HG03064 (cell line): Measurements from ENCODE around the gene XCR1.
"Not testable (repeated sequence)": the region's sequence is repeated elsewhere in the genome, so short reads cannot be mapped to it uniquely, and the experiment has no call there.

Experiments
- ATAC-seq: cut with Tn5 transposase; IDR thresholded peaks from one replicate; pipeline ENCODE4 v1.9.1; 2021; ENCODE audit warnings: low read depth; ENCODE audit not compliant: unreplicated experiment

XCR1 gene, protein sequence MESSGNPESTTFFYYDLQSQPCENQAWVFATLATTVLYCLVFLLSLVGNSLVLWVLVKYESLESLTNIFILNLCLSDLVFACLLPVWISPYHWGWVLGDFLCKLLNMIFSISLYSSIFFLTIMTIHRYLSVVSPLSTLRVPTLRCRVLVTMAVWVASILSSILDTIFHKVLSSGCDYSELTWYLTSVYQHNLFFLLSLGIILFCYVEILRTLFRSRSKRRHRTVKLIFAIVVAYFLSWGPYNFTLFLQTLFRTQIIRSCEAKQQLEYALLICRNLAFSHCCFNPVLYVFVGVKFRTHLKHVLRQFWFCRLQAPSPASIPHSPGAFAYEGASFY

GRCh38 chr3:46027021-46027705 is at the start of gene XCR1:
Gene XCR1 (minus strand): TSS chr3:46027483. CDS start chr3:46021947, 5,536 bp downstream.
- ATAC-seq: no peak

- no peak for ATAC-seq
Measured at GRCh38 chr3:46076606-46077005, 49.3 kb upstream of the XCR1 start.

DNA sequence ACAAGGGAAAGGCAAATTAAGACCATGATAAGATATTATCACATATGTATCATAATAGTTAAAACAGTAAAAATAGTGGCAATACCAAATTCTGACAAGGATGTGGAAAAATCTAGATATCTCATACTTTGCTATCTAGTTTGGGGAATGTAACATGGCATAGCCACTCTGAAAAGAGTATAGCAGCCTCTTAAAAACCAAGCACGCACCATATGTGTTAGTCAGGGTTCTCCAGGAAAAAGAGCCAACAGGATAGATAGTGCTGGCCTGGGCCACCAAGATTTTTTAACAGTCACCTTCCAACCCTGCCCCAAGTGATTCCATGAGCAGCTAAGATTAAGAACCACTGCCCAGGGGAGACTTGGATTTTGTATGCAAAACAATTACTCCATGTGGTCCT is 48.5 kb upstream of the XCR1 start:
- no peak for ATAC-seq

DNA sequence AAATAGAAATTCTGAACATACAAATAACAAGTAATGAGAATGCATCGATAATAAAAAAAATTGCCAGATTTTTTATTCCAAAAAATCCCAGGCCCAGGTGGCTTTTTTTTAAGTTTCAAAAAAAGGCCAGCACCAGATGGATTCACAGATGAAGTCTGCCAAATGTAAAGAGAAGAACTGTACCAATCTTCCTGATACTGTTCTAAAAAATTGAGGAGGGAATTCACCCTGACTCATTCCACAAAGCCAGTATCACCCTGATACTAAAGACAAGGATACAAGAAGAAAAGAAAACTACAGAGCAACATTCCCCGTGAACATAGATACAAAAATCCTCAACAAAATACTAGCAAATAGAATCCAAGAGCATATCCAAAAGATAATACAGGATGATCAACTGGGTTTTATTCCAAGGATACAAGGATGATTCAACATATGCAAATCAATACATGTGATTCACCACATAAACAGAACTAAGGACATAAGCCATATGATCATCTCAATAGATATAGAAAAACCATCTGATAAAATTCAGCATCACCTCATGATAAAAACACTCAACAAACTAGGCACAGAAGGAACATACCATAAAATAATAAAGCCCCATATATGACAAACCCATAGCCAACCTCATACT is 44.1 kb upstream of the XCR1 start:
- ATAC-seq: no peak

DNA sequence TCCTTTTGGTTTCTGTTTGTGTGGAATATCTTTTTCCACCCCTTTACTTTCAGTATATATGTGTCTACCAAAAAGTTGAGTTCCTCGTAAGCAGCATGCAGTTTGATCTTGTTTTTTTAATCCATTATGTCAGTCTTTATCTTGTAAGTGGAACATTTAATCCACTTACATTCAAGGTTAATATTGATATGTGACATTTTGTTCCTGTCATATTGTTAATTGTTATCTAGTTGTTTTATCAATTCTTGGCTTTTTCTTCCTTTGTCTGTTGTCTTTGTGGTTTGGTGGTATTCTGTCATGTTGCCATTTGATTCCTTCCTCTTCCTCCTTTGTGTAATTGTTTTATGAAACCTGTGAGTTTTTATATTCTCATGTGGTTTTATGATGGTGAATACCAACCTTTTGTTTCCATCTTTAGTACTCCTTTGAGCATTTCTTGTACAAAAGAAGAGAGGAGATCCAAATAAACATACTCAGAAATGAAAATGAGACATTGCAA is 43.4 kb upstream of the XCR1 start:
- ATAC-seq: no peak

DNA sequence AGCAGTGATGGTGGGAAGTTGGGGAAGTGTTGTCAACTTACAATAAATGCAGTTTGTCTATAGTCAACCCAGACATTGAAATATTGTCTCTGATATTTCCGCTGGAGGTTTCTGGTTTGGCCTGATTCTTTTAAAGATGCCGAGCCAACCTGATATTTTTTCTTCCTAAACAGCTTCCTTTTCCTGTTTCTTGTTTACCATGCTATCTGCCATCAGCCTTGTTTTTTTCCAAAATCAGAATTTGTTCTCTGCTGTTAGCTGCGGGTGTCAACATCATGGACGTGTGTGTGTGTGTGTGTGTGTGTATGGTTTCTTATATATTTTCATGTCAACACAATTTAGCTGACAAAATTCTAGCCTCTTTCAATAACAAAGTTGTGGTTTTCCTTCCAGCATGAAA is 41.2 kb upstream of the XCR1 start:
- no peak for ATAC-seq

- no peak for ATAC-seq
Measured at GRCh38 chr3:46067401-46067800, 40.1 kb upstream of the XCR1 start.

GRCh38 chr3:46065750-46066256 is 38.5 kb upstream of the XCR1 start:
- no peak for ATAC-seq

GRCh38 chr3:46065294-46065705 is 38.0 kb upstream of the XCR1 start:
- no peak for ATAC-seq

DNA sequence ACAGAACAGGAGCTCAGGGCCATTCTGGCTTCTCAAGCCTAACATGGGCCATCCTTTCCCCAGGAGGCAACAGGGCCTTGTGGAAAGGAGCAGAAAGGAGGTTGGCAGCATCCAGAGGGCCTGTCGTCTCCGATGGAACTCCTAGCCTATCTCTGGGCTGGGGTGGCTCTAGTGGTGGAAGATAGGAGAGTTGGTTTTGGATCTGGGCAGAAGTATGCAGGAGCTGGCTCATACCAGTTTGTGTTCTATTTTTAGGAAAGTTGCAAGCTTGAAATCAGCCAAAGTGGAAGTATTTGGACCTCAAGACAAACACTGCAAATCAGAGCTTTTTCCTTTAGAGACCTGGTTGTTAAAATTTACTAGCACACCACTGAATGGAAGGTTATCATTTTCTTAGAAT is 35.4 kb upstream of the XCR1 start:
- no peak for ATAC-seq

DNA sequence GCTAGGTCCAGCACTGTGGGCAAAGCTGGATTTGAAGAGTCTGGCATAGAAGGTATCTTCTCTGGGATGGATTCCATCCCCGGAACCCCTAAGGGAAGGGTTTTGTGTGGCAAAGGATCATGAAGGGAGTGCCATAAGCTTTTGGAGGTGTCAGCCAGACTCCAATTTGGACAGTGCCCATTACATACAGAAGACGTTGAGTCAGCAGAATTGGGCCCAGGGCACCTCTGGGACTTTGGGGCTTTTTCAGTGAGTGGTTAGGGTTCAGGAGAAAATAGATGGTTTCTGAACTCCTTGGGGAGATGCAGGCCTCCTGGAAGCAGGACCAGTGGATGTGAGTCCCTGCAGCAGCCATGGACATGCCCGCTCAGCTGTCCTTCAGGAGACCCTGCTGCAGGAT is 34.6 kb upstream of the XCR1 start:
- no peak for ATAC-seq

GRCh38 chr3:46061108-46061720 is 33.9 kb upstream of the XCR1 start:
- no peak for ATAC-seq

GRCh38 chr3:46060551-46060950 is 33.3 kb upstream of the XCR1 start:
- ATAC-seq: no peak

DNA sequence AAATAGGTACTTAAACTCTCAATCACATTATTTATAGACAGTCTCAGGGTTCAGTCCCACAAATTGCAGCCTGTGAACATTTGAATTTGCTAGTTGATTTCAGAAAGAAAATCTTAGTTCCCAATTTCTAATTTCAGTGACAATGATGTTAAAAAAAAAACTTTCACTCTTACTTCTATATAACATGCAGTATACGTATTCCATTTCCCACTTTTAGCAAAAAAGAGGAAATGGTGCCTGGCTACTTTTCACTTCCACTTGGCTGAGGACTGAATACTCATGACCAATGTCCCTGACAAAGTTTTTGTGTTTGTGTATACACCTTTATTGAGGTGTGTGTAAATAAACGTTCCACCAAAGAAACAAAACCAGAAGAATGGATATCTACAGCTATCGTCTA is 32.1 kb upstream of the XCR1 start:
- no peak for ATAC-seq

DNA sequence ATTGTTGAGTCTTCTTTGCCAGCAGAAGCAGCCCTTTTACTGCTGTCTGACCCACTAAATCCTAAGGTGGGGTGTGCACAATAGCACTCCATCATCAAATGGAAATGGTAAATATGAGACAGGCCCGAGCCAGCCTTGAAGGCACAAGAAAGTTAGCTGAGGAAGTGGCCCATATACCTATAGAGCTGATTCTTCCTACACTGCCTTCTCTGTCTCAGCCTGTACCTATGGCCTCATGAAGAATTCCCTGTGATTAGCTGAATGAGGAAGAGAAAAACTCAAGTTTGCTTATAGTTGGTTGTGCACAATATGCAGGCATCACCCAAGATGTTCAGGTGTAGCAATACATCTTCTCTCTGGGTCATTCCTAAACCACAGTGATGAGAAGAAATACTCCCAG is 31.7 kb upstream of the XCR1 start:
- ATAC-seq: no peak

DNA sequence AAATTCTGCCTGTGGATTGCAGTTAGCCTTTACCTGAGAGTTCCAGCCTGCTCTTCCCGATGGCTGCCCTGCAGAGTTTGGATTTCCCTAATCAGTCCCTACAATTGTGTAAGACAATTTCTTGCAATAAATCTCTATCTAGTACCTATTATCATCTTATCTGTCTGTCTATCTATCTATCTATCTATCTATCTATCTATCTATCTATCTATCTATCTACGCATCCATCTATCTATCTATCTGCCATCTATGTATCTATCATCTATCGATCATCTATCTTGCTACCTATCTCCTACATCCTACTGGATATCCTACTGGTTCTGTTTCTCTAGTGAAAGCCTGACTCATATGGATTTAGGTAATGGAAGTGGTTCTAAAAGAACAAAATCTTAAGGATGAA is 30.4 kb upstream of the XCR1 start:
- ATAC-seq: no peak

DNA sequence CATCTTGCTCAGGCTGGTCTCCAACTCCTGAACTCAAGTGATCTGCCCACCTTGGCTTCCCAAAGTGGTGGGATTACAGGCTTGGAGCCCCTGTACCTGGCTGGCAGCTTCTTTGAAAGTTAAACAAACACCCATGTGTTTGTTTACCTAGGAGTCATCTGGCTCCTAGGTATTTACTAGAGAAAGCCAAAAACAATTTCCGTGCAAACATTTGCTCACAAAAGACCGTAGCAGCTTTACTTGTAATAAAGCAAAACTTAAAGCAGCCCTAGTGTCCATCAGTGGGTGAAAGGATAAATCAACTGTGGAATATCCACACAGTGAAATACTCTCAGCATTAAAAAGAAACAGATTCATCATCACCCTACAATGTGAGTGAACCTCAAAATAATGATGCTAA is 29.4 kb upstream of the XCR1 start:
- ATAC-seq: no peak

DNA sequence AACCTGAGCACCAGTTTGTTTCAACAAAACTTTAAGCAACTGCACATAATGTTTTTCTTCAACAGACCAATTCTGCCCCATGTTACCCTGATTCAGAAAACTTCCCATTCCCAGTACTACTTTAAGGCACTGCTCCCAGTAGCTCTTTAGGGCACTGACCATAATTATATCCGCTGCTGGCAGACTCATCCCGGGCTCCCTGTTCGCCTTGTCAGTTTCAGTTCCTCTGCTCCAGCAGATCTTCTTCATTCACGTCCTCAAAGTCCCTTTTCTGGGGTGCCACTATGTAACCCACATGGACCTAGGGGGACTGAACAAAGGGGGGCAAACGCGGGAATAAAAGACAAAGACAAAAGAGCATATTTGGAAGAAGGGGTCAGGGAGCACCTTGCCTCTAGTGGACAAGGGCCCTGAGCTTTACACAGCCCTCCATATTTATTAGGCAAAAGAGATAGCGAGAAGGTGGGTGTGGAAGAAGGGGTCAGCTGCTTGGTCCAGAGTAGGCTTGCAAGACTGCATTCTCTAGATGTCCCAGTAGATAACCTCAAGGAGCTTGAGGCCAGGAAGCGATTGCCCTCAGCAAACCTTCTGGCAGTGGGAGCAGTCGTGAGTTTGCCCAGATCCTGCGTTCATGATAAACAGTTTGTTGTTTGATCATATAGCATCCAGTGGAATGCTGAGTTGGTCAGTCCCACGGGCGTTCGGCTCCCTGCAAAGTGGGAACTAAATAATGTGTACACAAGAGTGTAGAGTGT is 26.7 kb upstream of the XCR1 start:
- ATAC-seq: not testable (repeated sequence)

GRCh38 chr3:46053265-46053664 is 26.0 kb upstream of the XCR1 start:
- not testable (repeated sequence) for ATAC-seq

- ATAC-seq: no peak
Measured at GRCh38 chr3:46052531-46052930, 25.2 kb upstream of the XCR1 start.
